HPDE6-E6E7 (cell line): Measurements from ENCODE around the gene GALNT9.
"Not testable (repeated sequence)": the region's sequence is repeated elsewhere in the genome, so short reads cannot be mapped to it uniquely, and the experiment has no call there.

Source experiments
- DNase-seq: peaks from one replicate; pipeline ENCODE4 v3.0.0; 2011; ENCODE audit warnings: missing footprints; ENCODE audit errors: extremely low spot score

Gene GALNT9

GRCh38 chr12:132251310-132251709 is 78.1 kb downstream of the GALNT9 start:
- DNase-seq: no peak

- no peak for DNase-seq
Measured at GRCh38 chr12:132250707-132251106, 78.7 kb downstream of the GALNT9 start.

- no peak for DNase-seq
Measured at GRCh38 chr12:132249689-132250478, 79.5 kb downstream of the GALNT9 start.

- no peak for DNase-seq
Measured at GRCh38 chr12:132248453-132249167, 80.8 kb downstream of the GALNT9 start.

GRCh38 chr12:132247718-132248452 is 81.5 kb downstream of the GALNT9 start:
- no peak for DNase-seq

- no peak for DNase-seq
Measured at GRCh38 chr12:132246997-132247717, 82.2 kb downstream of the GALNT9 start.

GRCh38 chr12:132245521-132246101 is 83.8 kb downstream of the GALNT9 start:
- DNase-seq: no peak

GRCh38 chr12:132244724-132245295 is 84.6 kb downstream of the GALNT9 start:
- DNase-seq: no peak

- no peak for DNase-seq
Measured at GRCh38 chr12:132243596-132244310, 85.6 kb downstream of the GALNT9 start.

- DNase-seq: not testable (repeated sequence)
Measured at GRCh38 chr12:132243171-132243570, 86.2 kb downstream of the GALNT9 start.

GRCh38 chr12:132240669-132241007 is 88.8 kb downstream of the GALNT9 start:
- DNase-seq: not testable (repeated sequence)

- no peak for DNase-seq
Measured at GRCh38 chr12:132239796-132240668, 89.4 kb downstream of the GALNT9 start.

GRCh38 chr12:132239392-132239791 is 90.0 kb downstream of the GALNT9 start:
- DNase-seq: no peak

GRCh38 chr12:132238884-132239283 is 90.5 kb downstream of the GALNT9 start:
- no peak for DNase-seq

- DNase-seq: no peak
Measured at GRCh38 chr12:132238488-132238854, 90.9 kb downstream of the GALNT9 start.

GRCh38 chr12:132237772-132238487 is 91.5 kb downstream of the GALNT9 start:
- DNase-seq: no peak

GRCh38 chr12:132236930-132237771 is 92.2 kb downstream of the GALNT9 start:
- DNase-seq: no peak
